Head of caudate nucleus (tissue), 42 donors: ENCODE data around the gene PXK.

ENCODE experiments used
- DNase-seq, 42 donors: peaks; one replicate each; pipeline versions ENCODE4 v3.0.0 to v3.0.0-alpha.2; 2020 to 2021; ENCODE audit warnings: mixed read lengths in 7 of 42
- intact Hi-C: fragments of 100-400 bp; cut with DNase I; formaldehyde crosslinking; loops from one replicate; pipeline ENCODE4 v1.15.0; 2022

PXK gene

DNA sequence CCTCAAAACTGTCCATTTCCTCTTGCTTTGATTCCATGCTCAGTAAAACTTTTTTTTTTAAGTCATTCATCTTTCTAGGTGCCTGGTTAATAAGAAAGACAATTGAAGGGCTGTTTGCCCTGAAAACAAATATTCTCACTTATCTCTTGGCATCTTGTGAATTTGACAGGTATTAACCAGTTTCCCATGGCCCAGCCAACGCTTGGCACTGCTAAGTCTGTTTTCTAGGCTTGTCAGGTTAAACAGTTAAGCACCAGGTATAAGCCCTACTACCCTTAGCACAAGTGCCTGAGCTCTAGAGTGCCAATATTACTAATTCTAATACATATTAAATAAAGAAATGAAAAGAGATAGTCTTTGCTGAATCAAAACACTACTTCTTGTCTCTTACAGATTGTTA is 36.3 kb downstream of the PXK start:
- DNase-seq: no peak
- intact Hi-C loops: no loop called here

GRCh38 chr3:58369876-58370275 is 37.2 kb downstream of the PXK start:
- DNase-seq: no peak
- intact Hi-C loops: no loop called here

DNA sequence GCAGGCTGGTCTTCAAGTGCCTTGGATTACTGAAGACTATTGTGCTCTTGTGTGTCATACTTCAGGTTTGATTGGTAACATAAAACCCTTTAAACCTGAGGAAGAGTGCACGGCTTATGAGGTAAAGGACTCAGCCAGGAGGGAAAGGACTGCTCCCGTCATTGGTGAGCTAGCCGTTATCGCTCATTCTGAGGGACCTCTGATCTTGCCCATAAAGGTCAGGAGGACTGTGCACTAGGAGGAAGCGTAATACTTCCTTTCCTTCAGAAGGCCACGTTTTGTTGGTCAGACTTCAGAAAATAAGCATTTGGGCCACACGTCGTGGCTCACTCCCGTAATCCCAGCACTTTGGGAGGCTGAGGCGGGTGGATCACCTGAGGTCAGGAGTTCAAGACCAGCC is 37.7 kb downstream of the PXK start:
- no peak for DNase-seq
- intact Hi-C loops: no loop called here

GRCh38 chr3:58371754-58372153 is 39.1 kb downstream of the PXK start:
- intact Hi-C loops: no loop called here
- DNase-seq: no peak

DNA sequence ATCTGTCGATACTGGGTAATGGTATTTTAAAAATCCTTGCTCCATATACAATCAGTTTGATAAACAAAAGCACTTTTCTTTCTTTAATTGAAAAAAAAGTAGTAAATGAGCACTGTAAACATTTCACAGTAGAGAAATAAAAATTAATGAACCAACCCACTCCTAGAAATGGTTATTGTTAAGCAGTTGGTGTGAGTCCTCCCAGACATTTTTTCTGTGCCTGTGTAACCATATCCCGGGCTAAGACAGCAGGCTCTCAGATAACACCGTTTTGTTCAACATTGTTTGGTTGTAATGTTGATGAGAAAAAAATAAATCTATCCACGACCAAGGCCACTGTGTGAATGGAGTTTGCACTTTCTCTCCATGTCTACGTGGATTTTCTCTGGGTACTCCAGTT is 42.6 kb downstream of the PXK start:
- intact Hi-C loops: no loop called here
- no peak for DNase-seq

DNA sequence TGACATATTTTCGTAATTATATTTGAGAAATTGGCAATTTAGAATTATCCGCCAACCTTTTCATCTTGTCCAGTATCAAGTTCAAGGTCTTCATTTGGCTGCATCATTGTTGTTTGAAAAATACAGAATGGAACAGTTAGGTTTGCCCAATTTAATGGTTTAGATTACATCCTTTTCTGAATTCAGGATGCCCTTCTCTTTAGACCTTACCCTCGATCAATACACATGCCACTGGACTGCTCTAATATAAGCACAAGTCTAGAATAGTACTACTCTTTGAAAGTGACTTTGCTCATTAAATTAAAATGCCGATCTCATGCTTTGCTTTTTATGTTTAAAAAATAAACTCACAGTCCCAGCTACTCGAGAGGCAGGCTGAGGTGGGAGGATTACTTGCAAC is 44.5 kb downstream of the PXK start:
- intact Hi-C loops: no loop called here
- no peak for DNase-seq

GRCh38 chr3:58377750-58378149 is 45.1 kb downstream of the PXK start:
- intact Hi-C loops: no loop called here
- no peak for DNase-seq

- intact Hi-C loops: no loop called here
- no peak for DNase-seq
Measured at GRCh38 chr3:58379351-58380073, 46.8 kb downstream of the PXK start.

DNA sequence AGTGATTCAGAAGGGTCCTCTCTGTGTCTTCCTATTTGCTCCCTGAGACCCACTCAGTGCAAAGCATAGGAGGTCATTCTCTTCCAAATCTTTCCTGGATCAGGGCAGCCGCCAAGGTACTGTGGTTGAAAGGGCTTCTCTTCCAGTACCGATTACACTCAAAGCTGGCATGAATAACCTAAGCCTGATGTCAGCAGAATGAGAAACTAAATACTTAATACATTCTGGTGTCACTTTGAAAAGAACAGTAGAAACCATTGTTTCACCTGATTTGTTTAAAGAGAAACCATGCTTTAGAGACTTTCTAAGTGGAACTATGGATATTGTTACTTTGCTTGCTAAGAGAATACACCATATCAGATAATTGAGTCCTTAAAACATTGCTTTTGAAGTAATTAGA is 50.8 kb downstream of the PXK start:
- intact Hi-C loops: no loop called here

DNA sequence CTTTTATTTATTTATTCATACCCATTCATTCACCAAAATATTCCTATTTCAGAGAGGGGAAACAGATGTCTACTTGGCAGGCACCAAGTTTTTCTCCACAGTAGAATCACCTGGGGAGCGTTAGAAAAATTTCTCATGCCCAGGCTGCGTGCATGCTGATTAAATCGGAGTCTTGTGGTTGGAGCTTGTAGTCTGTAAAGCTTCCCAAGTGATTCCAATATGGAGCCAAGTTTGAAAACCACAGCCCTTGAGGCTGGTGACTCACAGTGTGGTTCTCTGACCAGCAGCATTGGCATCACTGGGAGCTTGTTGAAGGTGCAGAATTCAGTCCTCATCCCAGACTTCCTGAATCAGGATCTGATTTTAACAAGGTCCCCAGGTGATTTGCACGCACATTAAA is 51.2 kb downstream of the PXK start:
- DNase-seq: peak in 9 of 42 donors; percentile 22 to 72 (median 35)
- intact Hi-C loops: no loop called here

More for the DNA sequence above, 50.8 kb downstream of the PXK start:
- no peak for DNase-seq

DNA sequence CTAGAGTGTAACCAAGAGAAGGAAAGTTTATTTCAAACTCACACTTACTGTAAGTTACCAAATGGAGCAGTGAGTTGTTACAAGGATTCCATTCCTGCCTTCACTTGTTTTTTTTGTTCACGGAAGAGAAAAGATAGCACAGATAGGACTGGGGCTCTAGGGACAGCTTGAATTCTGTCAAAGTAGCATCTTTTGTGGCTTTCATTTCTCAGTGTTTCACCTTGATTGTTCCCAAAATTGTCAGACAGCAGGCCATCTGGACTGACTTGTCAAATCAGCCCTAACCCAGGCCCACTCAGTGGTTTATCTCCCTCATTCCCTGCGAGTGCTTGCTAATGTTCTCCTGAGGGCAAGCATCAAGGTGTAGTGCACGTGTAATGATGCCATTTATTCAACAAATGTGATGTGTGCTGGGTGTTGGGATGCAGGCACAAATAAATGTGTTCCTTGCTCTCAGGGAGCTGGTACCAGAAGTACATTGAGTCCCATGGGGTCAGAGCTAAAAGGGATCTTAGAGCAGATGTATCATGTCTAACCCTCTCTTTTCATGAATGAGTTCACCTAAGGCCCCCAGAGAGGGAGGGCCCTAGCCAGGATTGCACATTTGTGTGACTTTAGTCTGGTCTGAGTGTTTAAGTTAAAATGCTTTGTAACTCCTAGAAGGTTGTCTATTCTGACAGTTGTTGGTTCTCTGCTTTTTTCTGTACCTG is 51.8 kb downstream of the PXK start:
- intact Hi-C loops: loop anchor here (5.0 kb wide), 1 partner anchor 52 kb away; the partner anchor contains the start of gene PXK
- no peak for DNase-seq

- peak; percentile 55 to 94 (median 84) for DNase-seq
- intact Hi-C loops: loop anchor here (5.0 kb wide), 1 partner anchor 54 kb away; the partner anchor contains the start of gene PXK
Measured at GRCh38 chr3:58386626-58387365, 54.1 kb downstream of the PXK start.

DNA sequence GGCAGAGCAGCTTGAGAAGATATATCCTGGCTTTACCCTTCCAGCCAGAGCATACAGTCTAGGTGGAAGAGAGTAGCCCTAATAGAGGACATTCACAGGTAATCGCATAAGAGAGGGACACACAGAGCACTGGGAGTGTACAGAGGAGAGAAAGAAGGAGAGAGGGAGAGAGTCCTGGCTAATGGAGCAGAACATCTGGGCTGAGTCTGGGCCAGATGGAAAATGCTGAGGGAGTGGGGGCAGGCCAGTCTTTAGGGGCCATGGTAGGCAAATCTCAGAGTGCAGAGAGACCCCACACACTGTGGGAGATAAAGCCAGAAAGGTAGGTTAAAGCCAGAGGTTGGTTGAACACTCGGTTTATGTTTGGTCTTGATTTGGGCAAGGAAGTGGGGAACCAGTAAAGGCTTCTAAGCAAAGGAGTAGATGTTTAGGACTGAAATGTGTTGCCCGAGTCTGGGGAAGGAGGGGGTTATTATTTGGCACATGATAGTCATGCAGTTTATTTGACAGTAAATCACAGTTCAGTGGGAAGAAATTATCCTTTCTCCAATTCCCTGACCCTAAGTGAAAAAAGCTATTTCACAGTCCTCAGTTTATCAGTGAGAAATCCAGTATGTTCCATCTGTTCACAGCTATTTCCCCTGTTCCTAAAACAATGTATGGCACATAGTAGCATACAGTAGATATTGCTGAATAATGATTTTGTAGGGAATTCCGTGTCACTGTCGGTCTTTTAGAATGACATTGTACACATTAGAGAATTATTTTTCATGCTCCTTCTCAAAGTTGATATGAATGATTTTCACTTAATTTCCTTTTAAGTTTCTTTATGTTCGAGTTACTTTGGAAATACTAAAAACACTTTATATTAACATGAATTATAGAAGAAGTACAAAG is 55.2 kb downstream of the PXK start:
- no peak for DNase-seq

DNA sequence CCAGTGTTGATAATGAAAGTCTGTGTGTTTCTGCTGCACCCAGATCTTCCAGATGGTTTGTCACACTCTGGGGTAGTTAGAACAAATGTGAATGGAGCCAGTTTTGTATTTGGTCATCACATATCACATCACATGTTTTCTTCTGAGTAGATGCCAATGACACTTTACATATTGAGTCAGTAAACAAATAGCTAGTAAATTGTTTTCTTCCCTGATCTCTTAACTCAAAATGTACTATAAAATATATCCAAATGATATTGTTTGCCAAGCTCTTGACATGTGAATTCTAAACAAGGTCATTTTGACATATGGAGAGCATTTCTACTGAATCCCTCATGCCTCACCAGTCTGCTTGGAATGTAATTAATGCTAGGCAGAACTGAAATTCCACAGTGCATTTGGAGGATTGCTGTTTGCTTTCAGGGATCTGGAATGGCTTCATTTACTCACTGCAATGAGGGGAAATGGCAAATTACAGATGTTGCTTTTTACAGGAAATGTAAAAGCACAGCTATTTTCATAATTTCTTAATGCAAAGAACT is 55.9 kb downstream of the PXK start:
- intact Hi-C loops: loop anchor here (5.0 kb wide), 1 partner anchor 56 kb away; the partner anchor contains the start of gene PXK
- DNase-seq: peak in 14 of 42 donors; percentile 14 to 73 (median 34)

More for the DNA sequence above, 55.2 kb downstream of the PXK start:
- intact Hi-C loops: loop anchor here (5.0 kb wide), 1 partner anchor 56 kb away; the partner anchor contains the start of gene PXK

DNA sequence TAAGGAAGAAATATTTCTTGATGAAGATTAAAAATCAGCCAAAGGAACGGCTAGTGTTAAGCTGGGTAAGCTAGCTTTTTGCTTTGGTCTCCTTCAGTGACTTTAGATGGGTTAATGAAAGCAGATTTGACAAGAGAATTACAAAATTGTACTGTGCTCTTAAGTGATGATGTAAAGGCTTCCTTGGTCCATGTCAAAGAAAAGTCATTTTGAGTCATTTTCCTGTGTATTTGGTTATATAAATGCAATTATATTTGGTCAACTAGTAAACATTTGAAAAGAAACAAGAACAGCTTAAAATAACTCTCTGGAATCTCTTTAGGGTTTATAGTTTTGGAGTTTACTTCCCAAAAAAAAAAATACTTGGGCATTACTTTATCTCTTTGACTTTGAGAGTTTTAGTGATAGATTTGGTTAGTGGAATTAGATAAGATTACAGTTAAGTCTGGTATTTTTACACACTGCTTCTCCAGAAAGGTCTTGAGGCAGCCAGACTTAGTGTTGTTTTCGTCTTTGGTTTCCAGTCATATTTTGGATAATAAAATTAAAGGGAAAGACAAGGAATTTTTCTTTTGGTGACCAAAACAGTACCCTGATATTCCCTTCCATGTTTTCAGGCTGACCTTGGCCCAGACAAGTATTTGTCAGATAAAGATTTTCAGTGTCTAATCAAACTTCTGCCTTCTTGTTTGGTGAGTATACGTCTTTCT is 58.6 kb downstream of the PXK start:
- DNase-seq: no peak
- intact Hi-C loops: no loop called here

- intact Hi-C loops: no loop called here
Measured at GRCh38 chr3:58392181-58392580, 59.5 kb downstream of the PXK start.

GRCh38 chr3:58394339-58394738 is 61.6 kb downstream of the PXK start:
- DNase-seq: peak in 1 of 42 donors; percentile 41
- intact Hi-C loops: no loop called here

More at GRCh38 chr3:58392181-58392580, 59.5 kb downstream of the PXK start:
- DNase-seq: peak in 1 of 42 donors; percentile 14
